GM23338 (cell line): ENCODE results near the gene PTMA. TPM values are rescaled to one million over a fixed set of nuclear protein-coding genes. Genes with fewer than 3 reads are reported as not detected.

Source experiments
- ATAC-seq: fragments of 200-7000 bp; cut with Tn5 transposase; 3 replicates; pipeline ENCODE4 v1.9.1; 2020
- DNase-seq: peaks from one replicate; pipeline ENCODE4 v3.0.0-alpha.2; 2015; ENCODE audit warnings: low spot score
- H2AFZ ChIP-seq: fragments of 200-600 bp; sonication (generic); 2 replicates; pipeline ENCODE4 v1.8.0; 2016; ENCODE audit warnings: antibody characterized with exemption, mild to moderate bottlenecking, moderate library complexity
- H3F3A ChIP-seq: fragments of 200-600 bp; sonication (generic); replicated peaks from 2 replicates; pipeline ENCODE4 v1.8.0; 2017; ENCODE audit warnings: antibody characterized with exemption, mixed run types, low read depth
- H3K27ac ChIP-seq: fragments of 200-600 bp; sonication (generic); 2 replicates; pipeline ENCODE4 v1.6.1; 2016; ENCODE audit warnings: low read depth
- H3K27me3 ChIP-seq: fragments of 200-600 bp; sonication (generic); 2 replicates; pipeline ENCODE4 v1.8.0; 2016; ENCODE audit warnings: mild to moderate bottlenecking, mixed run types, moderate library complexity; ENCODE audit not compliant: insufficient read depth
- H3K36me3 ChIP-seq: fragments of 200-600 bp; sonication (generic); 2 replicates; pipeline ENCODE4 v1.8.0; 2016; ENCODE audit warnings: mild to moderate bottlenecking; ENCODE audit not compliant: insufficient read depth
- H3K4me1 ChIP-seq: fragments of 200-600 bp; sonication (generic); 2 replicates; pipeline ENCODE4 v1.8.0; 2016; ENCODE audit warnings: mild to moderate bottlenecking, moderate library complexity; ENCODE audit not compliant: insufficient read depth
- H3K4me2 ChIP-seq: fragments of 200-600 bp; sonication (generic); 2 replicates; pipeline ENCODE4 v1.7.1; 2017; ENCODE audit warnings: mixed run types
- H3K4me3 ChIP-seq: fragments of 200-600 bp; sonication (generic); 2 replicates; pipeline ENCODE4 v1.6.1; 2016; ENCODE audit warnings: mixed run types
- H3K79me2 ChIP-seq: fragments of 200-600 bp; sonication (generic); replicated peaks from 2 replicates; pipeline ENCODE4 v1.8.0; 2017; ENCODE audit warnings: mild to moderate bottlenecking; ENCODE audit not compliant: insufficient read depth
- H3K9me2 ChIP-seq: fragments of 200-600 bp; sonication (generic); 2 replicates; pipeline ENCODE4 v1.8.0; 2017; ENCODE audit not compliant: insufficient read depth
- H4K20me1 ChIP-seq: fragments of 200-600 bp; sonication (generic); replicated peaks from 2 replicates; pipeline ENCODE4 v1.8.0; 2017; ENCODE audit warnings: mild to moderate bottlenecking; ENCODE audit not compliant: insufficient read depth
- H3K27ac Mint-ChIP-seq: 2 replicates; pipeline ENCODE4 v1.8.0; 2020; ENCODE audit warnings: inconsistent platforms, mild to moderate bottlenecking, moderate library complexity, mixed read lengths
- H3K27me3 Mint-ChIP-seq: 3 replicates; pipeline ENCODE4 v1.8.0; 2022; ENCODE audit warnings: low read depth, mild to moderate bottlenecking, moderate library complexity, mixed read lengths, inconsistent platforms; ENCODE audit not compliant: insufficient read depth, poor library complexity
- H3K36me3 Mint-ChIP-seq: 3 replicates; pipeline ENCODE4 v1.8.0; 2021; ENCODE audit warnings: low read depth, mild to moderate bottlenecking, inconsistent platforms, moderate library complexity, mixed read lengths
- H3K4me1 Mint-ChIP-seq: 3 replicates; pipeline ENCODE4 v1.8.0; 2020; ENCODE audit warnings: mild to moderate bottlenecking, inconsistent platforms, mixed read lengths
- H3K4me3 Mint-ChIP-seq: 3 replicates; pipeline ENCODE4 v1.8.0; 2021; ENCODE audit warnings: moderate library complexity, mild to moderate bottlenecking, inconsistent platforms, mixed read lengths
- H3K9me3 Mint-ChIP-seq: 3 replicates; pipeline ENCODE4 v1.8.0; 2020; ENCODE audit warnings: moderate library complexity, mild to moderate bottlenecking, inconsistent platforms, mixed read lengths
- CREB1 ChIP-seq: fragments of 250-450 bp; sonication (Bioruptor Pico); IDR thresholded peaks from 2 replicates; pipeline ENCODE4 v1.5.0; 2020; ENCODE audit warnings: low read depth, mild to moderate bottlenecking, moderate library complexity
- EZH2 ChIP-seq: fragments of 200-600 bp; sonication (generic); IDR thresholded peaks from one replicate; pipeline ENCODE4 v1.8.0; 2017; ENCODE audit warnings: antibody characterized with exemption, mild to moderate bottlenecking, low read depth; ENCODE audit not compliant: unreplicated experiment
- EZH2phosphoT487 ChIP-seq: fragments of 200-600 bp; sonication (generic); IDR thresholded peaks from one replicate; pipeline ENCODE4 v1.8.1; 2018; ENCODE audit warnings: antibody characterized with exemption; ENCODE audit not compliant: unreplicated experiment
- JUNB ChIP-seq: IDR thresholded peaks from one replicate; pipeline ENCODE4 v1.6.1; 2016; ENCODE audit warnings: antibody characterized with exemption; ENCODE audit not compliant: unreplicated experiment
- NANOG ChIP-seq: IDR thresholded peaks from 2 replicates; pipeline ENCODE4 v1.6.1; 2016; ENCODE audit warnings: antibody characterized with exemption, borderline replicate concordance
- POLR2AphosphoS5 ChIP-seq: IDR thresholded peaks from 2 replicates; pipeline ENCODE4 v1.6.1; 2016; ENCODE audit warnings: antibody characterized with exemption, low read depth
- STAT1 ChIP-seq: IDR thresholded peaks from one replicate; pipeline ENCODE4 v1.6.1; 2016; ENCODE audit warnings: antibody characterized with exemption; ENCODE audit not compliant: unreplicated experiment
- ZNF114 ChIP-seq: fragments of 250-450 bp; sonication (Bioruptor Pico); IDR thresholded peaks from 2 replicates; pipeline ENCODE4 v1.5.0; 2020; ENCODE audit warnings: mild to moderate bottlenecking, moderate library complexity
- ZNF331 ChIP-seq: fragments of 250-450 bp; sonication (Bioruptor Pico); IDR thresholded peaks from 2 replicates; pipeline ENCODE4 v1.5.0; 2020; ENCODE audit warnings: low read depth, mild to moderate bottlenecking, moderate library complexity
- polyA plus RNA-seq: library from polyadenylated mRNA; unstranded; fragments of >200 nt; fragmentation: Nextera tagmentation; extraction: Ambion mirVana; gene quantifications from 2 replicates; pipeline ENCODE4 v1.2.1, GENCODE V29; 2016
- total RNA-seq: library from RNA; depleted of rRNA; stranded (reverse); fragments of >200 nt; shearing (Covaris generic); gene quantifications from 2 replicates; pipeline ENCODE4 v1.2.3, GENCODE V29; 2014
- TF ChIP-seq, protein P1 (sequence below): fragments of 250-450 bp; sonication (Bioruptor Pico); IDR thresholded peaks from 2 replicates; pipeline ENCODE4 v1.5.0; 2020; ENCODE audit warnings: mild to moderate bottlenecking, moderate library complexity
- TF ChIP-seq, protein P2 (sequence below): IDR thresholded peaks from one replicate; pipeline ENCODE4 v1.6.1; 2018; ENCODE audit warnings: antibody characterized with exemption; ENCODE audit not compliant: unreplicated experiment
- TF ChIP-seq, protein P3 (sequence below), 2 experiments: fragments of 200-600 bp in 1 of 2; sonication (generic) in 1 of 2; conservative IDR thresholded peaks; 2 replicates each; pipeline versions ENCODE4 v1.5.1 to v1.6.1; 2016 to 2017; ENCODE audit warnings: antibody characterized with exemption in 2 of 2, low read depth in 2 of 2, mild to moderate bottlenecking in 2 of 2, moderate library complexity in 1 of 2
- TF ChIP-seq, protein P4 (sequence below): IDR thresholded peaks from 2 replicates; pipeline ENCODE4 v1.6.1; 2016; ENCODE audit warnings: antibody characterized with exemption

PTMA gene
- total and polyA plus RNA-seq, 2 experiments from 2014 or later = 1,861 to 8,990 TPM

DNA sequence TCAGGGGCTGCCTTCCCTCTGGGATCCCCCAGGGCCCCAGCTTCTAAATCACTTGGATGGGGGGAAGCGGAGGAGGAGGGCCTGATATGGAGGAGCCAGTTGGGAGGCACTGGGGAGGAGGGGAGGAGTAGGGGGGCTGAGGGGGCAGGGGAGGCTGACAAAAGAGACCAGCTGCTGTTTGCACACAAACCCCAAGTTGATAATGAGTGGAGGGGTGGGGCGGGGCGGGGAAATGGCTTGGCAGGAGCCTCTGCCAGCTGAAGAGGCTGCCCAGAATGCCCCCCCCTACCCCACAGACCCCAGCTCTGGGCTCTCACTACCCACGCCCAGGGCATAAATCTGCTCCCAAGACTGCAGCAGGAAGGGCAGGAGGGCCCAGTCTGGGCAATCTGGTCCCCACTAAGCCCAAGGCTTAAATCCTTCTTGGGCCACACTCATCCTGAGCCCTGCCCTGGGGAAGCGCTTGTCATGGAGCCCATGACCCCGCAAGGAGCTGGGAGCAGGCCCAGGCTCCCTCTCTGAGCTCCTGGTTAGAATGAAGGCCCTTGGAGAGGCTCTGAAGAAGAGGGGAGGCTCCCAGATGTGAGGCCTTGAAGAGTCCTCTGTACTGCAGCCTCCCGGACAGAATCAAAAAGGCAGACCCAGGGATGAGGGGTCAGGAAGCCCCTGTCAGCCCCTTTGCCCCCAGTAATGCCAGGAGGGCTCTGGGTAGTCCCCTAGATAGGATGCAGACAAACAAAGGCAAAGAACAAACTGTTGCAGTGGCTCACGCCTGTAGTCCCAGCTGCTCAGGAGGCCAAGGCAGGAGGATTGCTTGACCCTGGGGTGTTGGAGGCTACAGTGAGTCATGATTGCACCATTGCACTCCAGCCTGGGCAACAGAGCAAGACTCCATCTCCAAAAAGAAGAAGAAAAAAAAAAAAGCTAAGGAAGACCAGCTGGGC, 24.8 kb upstream of the PTMA start:
- Histone ChIP-seq H3K79me2 (no peaks in the 10 kb centered on the region; the same call in 1 of the 2 replicates), H3K9me2 (no peaks in the 10 kb centered on the region), H3F3A (peaks cover 41% of the 10 kb centered on the region), H3K27ac (no peak overlapping the region), H3K36me3 (no peaks in the 10 kb centered on the region), H2AFZ (no peak overlapping the region), H3K4me3 (no peak overlapping the region), H3K27me3 (no peaks in the 10 kb centered on the region), H4K20me1 (no peaks in the 10 kb centered on the region), H3K4me2 (no peak overlapping the region), H3K4me1 (peaks cover 43% of the 10 kb centered on the region)
- no peak for DNase-seq
- peaks cover 40% of the 10 kb centered on the region for H3K27me3 Mint-ChIP-seq
- peaks cover 48% of the 10 kb centered on the region for H3K4me1 Mint-ChIP-seq
- H3K36me3 Mint-ChIP-seq = no peaks in the 10 kb centered on the region; the same call in 2 of the 3 replicates
- TF ChIP-seq, protein P1, sequence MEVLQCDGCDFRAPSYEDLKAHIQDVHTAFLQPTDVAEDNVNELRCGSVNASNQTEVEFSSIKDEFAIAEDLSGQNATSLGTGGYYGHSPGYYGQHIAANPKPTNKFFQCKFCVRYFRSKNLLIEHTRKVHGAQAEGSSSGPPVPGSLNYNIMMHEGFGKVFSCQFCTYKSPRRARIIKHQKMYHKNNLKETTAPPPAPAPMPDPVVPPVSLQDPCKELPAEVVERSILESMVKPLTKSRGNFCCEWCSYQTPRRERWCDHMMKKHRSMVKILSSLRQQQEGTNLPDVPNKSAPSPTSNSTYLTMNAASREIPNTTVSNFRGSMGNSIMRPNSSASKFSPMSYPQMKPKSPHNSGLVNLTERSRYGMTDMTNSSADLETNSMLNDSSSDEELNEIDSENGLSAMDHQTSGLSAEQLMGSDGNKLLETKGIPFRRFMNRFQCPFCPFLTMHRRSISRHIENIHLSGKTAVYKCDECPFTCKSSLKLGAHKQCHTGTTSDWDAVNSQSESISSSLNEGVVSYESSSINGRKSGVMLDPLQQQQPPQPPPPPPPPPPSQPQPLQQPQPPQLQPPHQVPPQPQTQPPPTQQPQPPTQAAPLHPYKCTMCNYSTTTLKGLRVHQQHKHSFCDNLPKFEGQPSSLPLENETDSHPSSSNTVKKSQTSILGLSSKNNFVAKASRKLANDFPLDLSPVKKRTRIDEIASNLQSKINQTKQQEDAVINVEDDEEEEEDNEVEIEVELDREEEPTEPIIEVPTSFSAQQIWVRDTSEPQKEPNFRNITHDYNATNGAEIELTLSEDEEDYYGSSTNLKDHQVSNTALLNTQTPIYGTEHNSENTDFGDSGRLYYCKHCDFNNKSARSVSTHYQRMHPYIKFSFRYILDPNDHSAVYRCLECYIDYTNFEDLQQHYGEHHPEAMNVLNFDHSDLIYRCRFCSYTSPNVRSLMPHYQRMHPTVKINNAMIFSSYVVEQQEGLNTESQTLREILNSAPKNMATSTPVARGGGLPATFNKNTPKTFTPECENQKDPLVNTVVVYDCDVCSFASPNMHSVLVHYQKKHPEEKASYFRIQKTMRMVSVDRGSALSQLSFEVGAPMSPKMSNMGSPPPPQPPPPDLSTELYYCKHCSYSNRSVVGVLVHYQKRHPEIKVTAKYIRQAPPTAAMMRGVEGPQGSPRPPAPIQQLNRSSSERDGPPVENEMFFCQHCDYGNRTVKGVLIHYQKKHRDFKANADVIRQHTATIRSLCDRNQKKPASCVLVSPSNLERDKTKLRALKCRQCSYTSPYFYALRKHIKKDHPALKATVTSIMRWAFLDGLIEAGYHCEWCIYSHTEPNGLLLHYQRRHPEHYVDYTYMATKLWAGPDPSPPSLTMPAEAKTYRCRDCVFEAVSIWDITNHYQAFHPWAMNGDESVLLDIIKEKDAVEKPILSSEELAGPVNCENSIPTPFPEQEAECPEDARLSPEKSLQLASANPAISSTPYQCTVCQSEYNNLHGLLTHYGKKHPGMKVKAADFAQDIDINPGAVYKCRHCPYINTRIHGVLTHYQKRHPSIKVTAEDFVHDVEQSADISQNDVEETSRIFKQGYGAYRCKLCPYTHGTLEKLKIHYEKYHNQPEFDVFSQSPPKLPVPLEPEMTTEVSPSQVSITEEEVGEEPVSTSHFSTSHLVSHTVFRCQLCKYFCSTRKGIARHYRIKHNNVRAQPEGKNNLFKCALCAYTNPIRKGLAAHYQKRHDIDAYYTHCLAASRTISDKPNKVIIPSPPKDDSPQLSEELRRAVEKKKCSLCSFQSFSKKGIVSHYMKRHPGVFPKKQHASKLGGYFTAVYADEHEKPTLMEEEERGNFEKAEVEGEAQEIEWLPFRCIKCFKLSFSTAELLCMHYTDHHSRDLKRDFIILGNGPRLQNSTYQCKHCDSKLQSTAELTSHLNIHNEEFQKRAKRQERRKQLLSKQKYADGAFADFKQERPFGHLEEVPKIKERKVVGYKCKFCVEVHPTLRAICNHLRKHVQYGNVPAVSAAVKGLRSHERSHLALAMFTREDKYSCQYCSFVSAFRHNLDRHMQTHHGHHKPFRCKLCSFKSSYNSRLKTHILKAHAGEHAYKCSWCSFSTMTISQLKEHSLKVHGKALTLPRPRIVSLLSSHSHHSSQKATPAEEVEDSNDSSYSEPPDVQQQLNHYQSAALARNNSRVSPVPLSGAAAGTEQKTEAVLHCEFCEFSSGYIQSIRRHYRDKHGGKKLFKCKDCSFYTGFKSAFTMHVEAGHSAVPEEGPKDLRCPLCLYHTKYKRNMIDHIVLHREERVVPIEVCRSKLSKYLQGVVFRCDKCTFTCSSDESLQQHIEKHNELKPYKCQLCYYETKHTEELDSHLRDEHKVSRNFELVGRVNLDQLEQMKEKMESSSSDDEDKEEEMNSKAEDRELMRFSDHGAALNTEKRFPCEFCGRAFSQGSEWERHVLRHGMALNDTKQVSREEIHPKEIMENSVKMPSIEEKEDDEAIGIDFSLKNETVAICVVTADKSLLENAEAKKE (CRISPR knock-in tag) = no peak
- TF ChIP-seq, protein P2, sequence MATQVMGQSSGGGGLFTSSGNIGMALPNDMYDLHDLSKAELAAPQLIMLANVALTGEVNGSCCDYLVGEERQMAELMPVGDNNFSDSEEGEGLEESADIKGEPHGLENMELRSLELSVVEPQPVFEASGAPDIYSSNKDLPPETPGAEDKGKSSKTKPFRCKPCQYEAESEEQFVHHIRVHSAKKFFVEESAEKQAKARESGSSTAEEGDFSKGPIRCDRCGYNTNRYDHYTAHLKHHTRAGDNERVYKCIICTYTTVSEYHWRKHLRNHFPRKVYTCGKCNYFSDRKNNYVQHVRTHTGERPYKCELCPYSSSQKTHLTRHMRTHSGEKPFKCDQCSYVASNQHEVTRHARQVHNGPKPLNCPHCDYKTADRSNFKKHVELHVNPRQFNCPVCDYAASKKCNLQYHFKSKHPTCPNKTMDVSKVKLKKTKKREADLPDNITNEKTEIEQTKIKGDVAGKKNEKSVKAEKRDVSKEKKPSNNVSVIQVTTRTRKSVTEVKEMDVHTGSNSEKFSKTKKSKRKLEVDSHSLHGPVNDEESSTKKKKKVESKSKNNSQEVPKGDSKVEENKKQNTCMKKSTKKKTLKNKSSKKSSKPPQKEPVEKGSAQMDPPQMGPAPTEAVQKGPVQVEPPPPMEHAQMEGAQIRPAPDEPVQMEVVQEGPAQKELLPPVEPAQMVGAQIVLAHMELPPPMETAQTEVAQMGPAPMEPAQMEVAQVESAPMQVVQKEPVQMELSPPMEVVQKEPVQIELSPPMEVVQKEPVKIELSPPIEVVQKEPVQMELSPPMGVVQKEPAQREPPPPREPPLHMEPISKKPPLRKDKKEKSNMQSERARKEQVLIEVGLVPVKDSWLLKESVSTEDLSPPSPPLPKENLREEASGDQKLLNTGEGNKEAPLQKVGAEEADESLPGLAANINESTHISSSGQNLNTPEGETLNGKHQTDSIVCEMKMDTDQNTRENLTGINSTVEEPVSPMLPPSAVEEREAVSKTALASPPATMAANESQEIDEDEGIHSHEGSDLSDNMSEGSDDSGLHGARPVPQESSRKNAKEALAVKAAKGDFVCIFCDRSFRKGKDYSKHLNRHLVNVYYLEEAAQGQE = no peak
- TF ChIP-seq, protein P3, sequence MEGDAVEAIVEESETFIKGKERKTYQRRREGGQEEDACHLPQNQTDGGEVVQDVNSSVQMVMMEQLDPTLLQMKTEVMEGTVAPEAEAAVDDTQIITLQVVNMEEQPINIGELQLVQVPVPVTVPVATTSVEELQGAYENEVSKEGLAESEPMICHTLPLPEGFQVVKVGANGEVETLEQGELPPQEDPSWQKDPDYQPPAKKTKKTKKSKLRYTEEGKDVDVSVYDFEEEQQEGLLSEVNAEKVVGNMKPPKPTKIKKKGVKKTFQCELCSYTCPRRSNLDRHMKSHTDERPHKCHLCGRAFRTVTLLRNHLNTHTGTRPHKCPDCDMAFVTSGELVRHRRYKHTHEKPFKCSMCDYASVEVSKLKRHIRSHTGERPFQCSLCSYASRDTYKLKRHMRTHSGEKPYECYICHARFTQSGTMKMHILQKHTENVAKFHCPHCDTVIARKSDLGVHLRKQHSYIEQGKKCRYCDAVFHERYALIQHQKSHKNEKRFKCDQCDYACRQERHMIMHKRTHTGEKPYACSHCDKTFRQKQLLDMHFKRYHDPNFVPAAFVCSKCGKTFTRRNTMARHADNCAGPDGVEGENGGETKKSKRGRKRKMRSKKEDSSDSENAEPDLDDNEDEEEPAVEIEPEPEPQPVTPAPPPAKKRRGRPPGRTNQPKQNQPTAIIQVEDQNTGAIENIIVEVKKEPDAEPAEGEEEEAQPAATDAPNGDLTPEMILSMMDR (conservative IDR thresholded peaks at IDR 0.05; ENCODE audit: low read depth in 2 of 2) = no peak
- TF ChIP-seq, protein P4, sequence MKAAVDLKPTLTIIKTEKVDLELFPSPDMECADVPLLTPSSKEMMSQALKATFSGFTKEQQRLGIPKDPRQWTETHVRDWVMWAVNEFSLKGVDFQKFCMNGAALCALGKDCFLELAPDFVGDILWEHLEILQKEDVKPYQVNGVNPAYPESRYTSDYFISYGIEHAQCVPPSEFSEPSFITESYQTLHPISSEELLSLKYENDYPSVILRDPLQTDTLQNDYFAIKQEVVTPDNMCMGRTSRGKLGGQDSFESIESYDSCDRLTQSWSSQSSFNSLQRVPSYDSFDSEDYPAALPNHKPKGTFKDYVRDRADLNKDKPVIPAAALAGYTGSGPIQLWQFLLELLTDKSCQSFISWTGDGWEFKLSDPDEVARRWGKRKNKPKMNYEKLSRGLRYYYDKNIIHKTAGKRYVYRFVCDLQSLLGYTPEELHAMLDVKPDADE = no peak
- TF ChIP-seq EZH2 (no peak), JUNB (no peak), STAT1 (no peak), ZNF114 (no peak), EZH2phosphoT487 (no peak), CREB1 (no peak), ZNF331 (CRISPR knock-in tag) (no peak), NANOG (no peak), POLR2AphosphoS5 (no peak)
- H3K27ac Mint-ChIP-seq = no peak overlapping the region
- ATAC-seq = no peak
- no peaks in the 10 kb centered on the region for H3K9me3 Mint-ChIP-seq
- H3K4me3 Mint-ChIP-seq = no peak overlapping the region
